Esophagus muscularis mucosa (tissue), 4 donors: Measurements from ENCODE around the gene PCDH9. TPM values are rescaled to one million over a fixed set of nuclear protein-coding genes. Genes with fewer than 3 reads are reported as not detected.

ENCODE experiments used
- DNase-seq: peaks from one replicate; pipeline ENCODE4 v3.0.0-alpha.2; 2017; ENCODE audit errors: extremely low spot score
- H3K27ac ChIP-seq, 4 donors: fragments of 200-600 bp; sonication (generic); replicated peaks in 1 of 4; 1 replicate in 3 of 4; 2 replicates in 1 of 4; pipeline ENCODE4 v1.5.1; 2016 to 2019; ENCODE audit warnings: mild to moderate bottlenecking in 1 of 4
- H3K27me3 ChIP-seq, 4 donors: fragments of 200-600 bp; sonication (generic); one replicate each; pipeline versions ENCODE4 v1.5.1 to v1.6.0; 2016 to 2019
- H3K36me3 ChIP-seq, 4 donors: fragments of 200-600 bp; sonication (generic); one replicate each; pipeline ENCODE4 v1.5.1; 2016 to 2019
- H3K4me1 ChIP-seq, 4 donors: fragments of 200-600 bp; sonication (generic); one replicate each; pipeline ENCODE4 v1.5.1; 2016 to 2019
- H3K4me3 ChIP-seq, 4 donors: fragments of 200-600 bp; sonication (generic); 1 replicate in 2 of 4; 2 replicates in 2 of 4; pipeline ENCODE4 v1.5.1; 2016 to 2019; ENCODE audit warnings: mild to moderate bottlenecking in 4 of 4, moderate library complexity in 1 of 4
- H3K9me3 ChIP-seq, 4 donors: fragments of 200-600 bp; sonication (generic); 1 replicate in 3 of 4; 2 replicates in 1 of 4; pipeline ENCODE4 v1.5.1; 2016 to 2019
- EP300 ChIP-seq: sonication (generic); formaldehyde crosslinking; IDR thresholded peaks from one replicate; pipeline ENCODE4 v1.6.1; 2017; ENCODE audit warnings: antibody characterized with exemption
- POLR2A ChIP-seq: fragments of 450-650 bp; IDR thresholded peaks from one replicate; pipeline ENCODE4 v1.6.1; 2017; ENCODE audit warnings: antibody characterized with exemption, moderate library complexity, mild to moderate bottlenecking, low read depth
- POLR2AphosphoS5 ChIP-seq, 2 donors: sonication (generic); formaldehyde crosslinking; IDR thresholded peaks; one replicate each; pipeline ENCODE4 v1.6.1; 2017; ENCODE audit warnings: antibody characterized with exemption in 2 of 2
- WGBS: methylation state at CpG from one replicate; pipeline ENCODE4 v1.1.5; 2018; 5-methylcytosine and 5-hydroxymethylcytosine counted together
- intact Hi-C: fragments of 100-400 bp; cut with DNase I; formaldehyde crosslinking; loops from one replicate; pipeline ENCODE4 v1.15.1; 2023
- total RNA-seq, 4 donors: library from RNA; depleted of rRNA; stranded (reverse); fragments of >200 nt; gene quantifications; one replicate each; pipeline versions ENCODE4 v1.1.0 to v1.2.1, GENCODE V29; 2016
- TF ChIP-seq, protein P1 (sequence below), 3 experiments: fragments of 200-600 bp in 2 of 3; fragments of 450-650 bp in 1 of 3; sonication (generic) in 2 of 3; IDR thresholded peaks; one replicate each; pipeline ENCODE4 v1.5.1; 2017 to 2019; ENCODE audit warnings: antibody characterized with exemption in 3 of 3, mild to moderate bottlenecking in 2 of 3, moderate library complexity in 1 of 3

The PCDH9 gene
- total RNA-seq, 4 donors from 2014 or later = 33.8 to 81.8 (median 49.1) TPM

- 92% methylated on average over 7 of the region's 7 CpGs for WGBS
- Histone ChIP-seq H3K4me1 (no peaks in the 10 kb centered on the region), H3K9me3 (no peaks in the 10 kb centered on the region), H3K27me3 (no peaks in the 10 kb centered on the region), H3K27ac (no peak overlapping the region), H3K4me3 (no peak overlapping the region), H3K36me3 (no peaks in the 10 kb centered on the region)
- TF ChIP-seq EP300 = no peak
- TF ChIP-seq, protein P1, sequence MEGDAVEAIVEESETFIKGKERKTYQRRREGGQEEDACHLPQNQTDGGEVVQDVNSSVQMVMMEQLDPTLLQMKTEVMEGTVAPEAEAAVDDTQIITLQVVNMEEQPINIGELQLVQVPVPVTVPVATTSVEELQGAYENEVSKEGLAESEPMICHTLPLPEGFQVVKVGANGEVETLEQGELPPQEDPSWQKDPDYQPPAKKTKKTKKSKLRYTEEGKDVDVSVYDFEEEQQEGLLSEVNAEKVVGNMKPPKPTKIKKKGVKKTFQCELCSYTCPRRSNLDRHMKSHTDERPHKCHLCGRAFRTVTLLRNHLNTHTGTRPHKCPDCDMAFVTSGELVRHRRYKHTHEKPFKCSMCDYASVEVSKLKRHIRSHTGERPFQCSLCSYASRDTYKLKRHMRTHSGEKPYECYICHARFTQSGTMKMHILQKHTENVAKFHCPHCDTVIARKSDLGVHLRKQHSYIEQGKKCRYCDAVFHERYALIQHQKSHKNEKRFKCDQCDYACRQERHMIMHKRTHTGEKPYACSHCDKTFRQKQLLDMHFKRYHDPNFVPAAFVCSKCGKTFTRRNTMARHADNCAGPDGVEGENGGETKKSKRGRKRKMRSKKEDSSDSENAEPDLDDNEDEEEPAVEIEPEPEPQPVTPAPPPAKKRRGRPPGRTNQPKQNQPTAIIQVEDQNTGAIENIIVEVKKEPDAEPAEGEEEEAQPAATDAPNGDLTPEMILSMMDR (IDR thresholded peaks at IDR 0.05) = no peak
- no peak for TF ChIP-seq POLR2AphosphoS5 (IDR thresholded peaks at IDR 0.05)
- no peak for TF ChIP-seq POLR2A
- no peak for DNase-seq
- intact Hi-C loops = no loop called here
Measured at GRCh38 chr13:67156723-67157060, 73.4 kb downstream of the PCDH9 start.

DNA sequence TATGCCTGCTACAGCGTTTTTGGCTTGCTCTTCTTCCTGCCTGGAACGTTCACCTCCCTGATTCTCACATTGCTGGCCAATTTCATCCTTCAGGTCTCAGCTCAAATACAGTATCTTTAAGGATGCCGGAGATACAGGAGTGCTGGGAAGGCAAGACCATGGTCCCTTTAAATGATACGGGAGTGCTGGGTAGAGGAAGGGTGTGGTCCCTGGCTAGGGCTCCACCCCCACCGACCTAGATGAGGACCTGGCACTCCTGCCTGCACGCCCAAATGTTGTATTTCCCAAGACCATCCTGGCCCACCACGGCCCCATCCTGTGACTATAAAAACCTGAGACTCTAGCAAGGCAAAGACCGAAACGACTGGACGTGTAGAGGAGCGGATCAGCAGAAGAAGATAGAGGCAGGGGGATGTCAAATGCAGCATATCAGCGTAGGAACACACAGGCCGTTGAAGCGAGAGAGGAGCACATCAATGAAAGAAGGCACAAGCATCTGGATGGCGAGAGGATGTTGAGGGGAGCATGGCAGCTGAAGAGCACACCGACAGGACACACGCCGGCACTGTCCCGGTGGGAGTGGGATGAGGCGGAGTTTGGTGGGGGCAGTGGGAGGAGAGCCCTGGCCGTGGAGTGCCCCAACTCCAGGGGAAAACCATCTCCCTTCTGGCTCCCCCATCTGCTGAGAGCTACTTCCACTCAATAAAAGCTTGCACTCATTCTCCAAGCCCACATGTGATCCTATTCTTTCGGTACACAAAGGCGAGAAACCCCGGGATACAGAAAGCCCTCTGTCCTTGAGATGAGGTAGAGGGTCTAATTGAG is 74.0 kb downstream of the PCDH9 start:
- no peak for DNase-seq
- Histone ChIP-seq H3K9me3 (no peaks in the 10 kb centered on the region), H3K27ac (no peak overlapping the region), H3K4me3 (no peak overlapping the region), H3K4me1 (no peaks in the 10 kb centered on the region), H3K27me3 (no peaks in the 10 kb centered on the region), H3K36me3 (no peaks in the 10 kb centered on the region)
- no peak for TF ChIP-seq POLR2AphosphoS5 (IDR thresholded peaks at IDR 0.05)
- TF ChIP-seq, protein P1 (IDR thresholded peaks at IDR 0.05) = no peak
- TF ChIP-seq POLR2A = no peak
- TF ChIP-seq EP300 = no peak
- 90% methylated on average over 24 of the region's 24 CpGs for WGBS
- intact Hi-C loops = no loop called here

DNA sequence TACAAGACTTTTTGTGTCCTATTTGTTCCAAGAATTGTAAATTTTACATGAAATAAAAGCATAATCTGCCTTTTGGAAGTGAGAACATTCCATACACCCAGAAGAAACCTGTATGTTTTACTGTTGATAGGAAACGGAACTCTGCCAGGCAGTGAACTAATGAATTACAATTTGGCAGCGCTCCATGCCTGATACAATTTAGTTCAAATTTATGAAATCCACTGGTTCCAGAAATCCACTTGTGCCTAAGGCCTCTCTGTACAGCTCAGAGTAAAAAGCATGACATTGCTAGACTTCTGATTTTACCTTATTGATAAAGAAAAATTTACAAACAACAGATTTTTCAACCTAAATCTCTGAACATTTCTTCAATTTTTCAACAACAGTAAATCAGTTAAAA is 78.1 kb downstream of the PCDH9 start:
- peaks cover 14 to 20% (median 19%) of the 10 kb centered on the region in 4 donors for H3K4me1 ChIP-seq
- H3K27me3 ChIP-seq = no peaks in the 10 kb centered on the region
- no peak for TF ChIP-seq POLR2A
- TF ChIP-seq, protein P1 (IDR thresholded peaks at IDR 0.05) = no peak
- no peak for TF ChIP-seq POLR2AphosphoS5 (IDR thresholded peaks at IDR 0.05)
- TF ChIP-seq EP300 = no peak
- no peak for DNase-seq
- no peak overlapping the region for H3K27ac ChIP-seq
- 83% methylated on average over 2 of the region's 2 CpGs for WGBS
- no peaks in the 10 kb centered on the region for H3K9me3 ChIP-seq
- intact Hi-C loops = no loop called here
- H3K36me3 ChIP-seq = no peaks in the 10 kb centered on the region
- no peak overlapping the region for H3K4me3 ChIP-seq

GRCh38 chr13:67151652-67152051 is 78.5 kb downstream of the PCDH9 start:
- intact Hi-C loops = no loop called here
- no peak for TF ChIP-seq POLR2A
- TF ChIP-seq POLR2AphosphoS5 (IDR thresholded peaks at IDR 0.05) = no peak
- TF ChIP-seq, protein P1 (IDR thresholded peaks at IDR 0.05) = no peak
- no peak for TF ChIP-seq EP300
- Histone ChIP-seq H3K27me3 (no peaks in the 10 kb centered on the region), H3K27ac (no peak overlapping the region), H3K9me3 (no peaks in the 10 kb centered on the region), H3K4me3 (no peak overlapping the region), H3K4me1 (peaks cover 18 to 24% (median 23%) of the 10 kb centered on the region in 4 donors), H3K36me3 (no peaks in the 10 kb centered on the region)
- DNase-seq = no peak
